Uterus (tissue), 2 donors: Measurements from ENCODE around the gene TBXAS1.

Experiments
- CTCF ChIP-seq, 4 experiments: fragments of 200-600 bp in 2 of 4; fragments of 450-650 bp in 2 of 4; sonication (generic) in 2 of 4; IDR thresholded peaks; one replicate each; pipeline ENCODE4 v1.5.1; 2016 to 2019; ENCODE audit warnings: antibody characterized with exemption in 4 of 4, mild to moderate bottlenecking in 2 of 4, moderate library complexity in 1 of 4
- POLR2A ChIP-seq, 2 donors: fragments of 450-650 bp; IDR thresholded peaks; one replicate each; pipeline ENCODE4 v1.6.1; 2016; ENCODE audit warnings: antibody characterized with exemption in 2 of 2, mild to moderate bottlenecking in 1 of 2, moderate library complexity in 1 of 2

GRCh38 chr7:139901056-139901795 is 72.2 kb downstream of the TBXAS1 start:
- TF ChIP-seq CTCF (IDR thresholded peaks at IDR 0.05) (no peak), POLR2A (IDR thresholded peaks at IDR 0.05) (no peak)
